GM12891 (cell line): ENCODE results near the gene ABHD5.

Source experiments
- PAX5 ChIP-seq: IDR thresholded peaks from 2 replicates; pipeline ENCODE4 v1.6.1; 2011; ENCODE audit warnings: low read length, moderate library complexity, mild to moderate bottlenecking; ENCODE audit not compliant: insufficient read depth, severe bottlenecking
- POLR2A ChIP-seq: IDR thresholded peaks from 2 replicates; pipeline ENCODE4 v1.6.1; 2011; ENCODE audit warnings: low read depth, low read length, control low read depth
- POLR2AphosphoS5 ChIP-seq: IDR thresholded peaks from 2 replicates; pipeline ENCODE4 v1.6.1; 2011; ENCODE audit warnings: low read depth, low read length, control low read depth
- SPI1 ChIP-seq: IDR thresholded peaks from 2 replicates; pipeline ENCODE4 v1.6.1; 2011; ENCODE audit warnings: low read depth, low read length, control low read depth
- TAF1 ChIP-seq: IDR thresholded peaks from 2 replicates; pipeline ENCODE4 v1.6.1; 2011; ENCODE audit warnings: low read depth, low read length, control low read depth

DNA sequence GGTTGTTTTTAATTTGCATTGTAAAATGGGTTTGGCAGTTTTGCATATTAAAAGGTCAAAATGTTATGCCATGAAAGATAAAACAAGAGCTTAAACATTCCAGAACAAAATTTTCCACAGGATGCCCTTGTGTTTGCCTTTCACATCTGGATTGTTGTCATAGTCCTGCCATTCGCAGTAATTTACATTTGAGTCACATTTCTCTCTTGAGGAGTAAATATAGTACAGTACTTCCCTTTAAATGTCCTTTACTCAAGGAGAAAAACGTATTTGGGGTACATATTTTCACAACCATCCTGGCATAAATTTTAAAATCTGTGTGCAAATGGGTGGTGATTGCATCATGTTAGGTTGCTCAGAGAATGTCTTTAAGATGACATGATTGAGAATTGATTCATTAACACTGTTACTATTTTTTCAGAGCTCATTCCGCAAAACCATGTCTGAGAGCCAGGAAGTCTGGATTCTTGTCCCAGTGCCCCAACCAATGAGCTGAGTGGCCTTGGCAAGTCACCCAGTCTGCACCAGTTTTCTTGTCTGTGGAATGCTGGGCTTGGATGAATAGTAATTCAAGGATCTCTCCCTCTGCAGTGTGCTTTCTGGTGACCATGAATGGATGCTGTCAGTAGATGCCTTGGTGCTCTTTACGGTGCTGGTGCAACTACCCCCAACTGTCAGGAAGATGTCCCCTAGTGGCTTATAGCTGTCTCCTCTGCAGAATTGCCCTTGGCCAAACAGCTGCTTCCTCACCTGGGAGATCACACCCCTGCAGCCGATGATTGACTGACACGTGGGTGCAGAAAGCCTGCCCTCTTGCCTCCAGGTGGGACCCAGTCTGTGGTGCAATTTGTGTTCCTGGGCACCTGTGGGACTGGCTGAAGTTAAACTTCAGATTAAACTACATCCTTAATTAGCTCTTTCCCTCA lies 43.0 kb downstream of the ABHD5 start:
- TF ChIP-seq POLR2A (no peak), TAF1 (no peak), POLR2AphosphoS5 (no peak), PAX5 (no peak), SPI1 (no peak)
